Omental fat pad (tissue), 4 donors: ENCODE data around the gene HERC6. TPM values are rescaled to one million over a fixed set of nuclear protein-coding genes. Genes with fewer than 3 reads are reported as not detected.

Experiments
- ATAC-seq: fragments of 150-250 bp; one replicate; pipeline ENCODE4 v1.9.1; 2016; ENCODE audit warnings: mild to moderate bottlenecking, moderate library complexity; ENCODE audit not compliant: low FRiP score
- DNase-seq: peaks from one replicate; pipeline ENCODE4 v3.0.0-alpha.2; 2019; ENCODE audit warnings: low spot score
- small RNA-seq: library from RNA; depleted of rRNA; stranded (forward); fragments of <200 nt; gene quantifications from one replicate; pipeline ENCODE3, GENCODE V24; 2016
- total RNA-seq, 4 donors: library from RNA; depleted of rRNA; stranded (reverse); fragments of >200 nt; gene quantifications; one replicate each; pipeline ENCODE4 v1.1.0, GENCODE V29; 2016
- TF ChIP-seq, protein P1 (sequence below), 3 donors: fragments of 450-650 bp; IDR thresholded peaks; one replicate each; pipeline ENCODE4 v1.5.1; 2016 to 2017; ENCODE audit warnings: antibody characterized with exemption in 3 of 3, mild to moderate bottlenecking in 3 of 3, moderate library complexity in 2 of 3

The HERC6 gene
- total RNA-seq, 4 donors from 2014 or later = 3.1 to 21.6 (median 8.7) TPM

DNA sequence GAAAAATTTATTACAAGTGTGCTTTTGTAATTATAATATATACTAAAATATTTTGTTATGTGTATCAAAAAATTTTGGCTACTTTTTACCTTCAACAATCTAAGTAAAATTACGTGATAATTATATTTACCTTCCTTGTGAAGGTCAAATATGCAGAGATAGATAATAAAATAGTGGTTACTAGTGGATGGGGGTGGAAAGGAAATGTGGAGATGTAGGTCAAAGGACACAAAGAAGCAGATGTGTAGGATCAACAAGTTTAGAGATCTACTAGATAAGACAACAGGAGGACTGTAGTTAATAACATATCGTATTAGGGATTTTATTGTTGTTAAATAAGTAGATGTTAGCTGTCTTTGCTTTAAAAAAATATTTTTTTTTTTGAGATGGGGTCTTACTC lies 99.6 kb downstream of the HERC6 start:
- DNase-seq (no peak), ATAC-seq (no peak)
- TF ChIP-seq, protein P1, sequence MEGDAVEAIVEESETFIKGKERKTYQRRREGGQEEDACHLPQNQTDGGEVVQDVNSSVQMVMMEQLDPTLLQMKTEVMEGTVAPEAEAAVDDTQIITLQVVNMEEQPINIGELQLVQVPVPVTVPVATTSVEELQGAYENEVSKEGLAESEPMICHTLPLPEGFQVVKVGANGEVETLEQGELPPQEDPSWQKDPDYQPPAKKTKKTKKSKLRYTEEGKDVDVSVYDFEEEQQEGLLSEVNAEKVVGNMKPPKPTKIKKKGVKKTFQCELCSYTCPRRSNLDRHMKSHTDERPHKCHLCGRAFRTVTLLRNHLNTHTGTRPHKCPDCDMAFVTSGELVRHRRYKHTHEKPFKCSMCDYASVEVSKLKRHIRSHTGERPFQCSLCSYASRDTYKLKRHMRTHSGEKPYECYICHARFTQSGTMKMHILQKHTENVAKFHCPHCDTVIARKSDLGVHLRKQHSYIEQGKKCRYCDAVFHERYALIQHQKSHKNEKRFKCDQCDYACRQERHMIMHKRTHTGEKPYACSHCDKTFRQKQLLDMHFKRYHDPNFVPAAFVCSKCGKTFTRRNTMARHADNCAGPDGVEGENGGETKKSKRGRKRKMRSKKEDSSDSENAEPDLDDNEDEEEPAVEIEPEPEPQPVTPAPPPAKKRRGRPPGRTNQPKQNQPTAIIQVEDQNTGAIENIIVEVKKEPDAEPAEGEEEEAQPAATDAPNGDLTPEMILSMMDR (IDR thresholded peaks at IDR 0.05) = no peak

- TF ChIP-seq, protein P1 (IDR thresholded peaks at IDR 0.05) = no peak
- DNase-seq (no peak), ATAC-seq (no peak)
Observed at GRCh38 chr4:88481537-88481936, 102.9 kb downstream of the HERC6 start.

DNA sequence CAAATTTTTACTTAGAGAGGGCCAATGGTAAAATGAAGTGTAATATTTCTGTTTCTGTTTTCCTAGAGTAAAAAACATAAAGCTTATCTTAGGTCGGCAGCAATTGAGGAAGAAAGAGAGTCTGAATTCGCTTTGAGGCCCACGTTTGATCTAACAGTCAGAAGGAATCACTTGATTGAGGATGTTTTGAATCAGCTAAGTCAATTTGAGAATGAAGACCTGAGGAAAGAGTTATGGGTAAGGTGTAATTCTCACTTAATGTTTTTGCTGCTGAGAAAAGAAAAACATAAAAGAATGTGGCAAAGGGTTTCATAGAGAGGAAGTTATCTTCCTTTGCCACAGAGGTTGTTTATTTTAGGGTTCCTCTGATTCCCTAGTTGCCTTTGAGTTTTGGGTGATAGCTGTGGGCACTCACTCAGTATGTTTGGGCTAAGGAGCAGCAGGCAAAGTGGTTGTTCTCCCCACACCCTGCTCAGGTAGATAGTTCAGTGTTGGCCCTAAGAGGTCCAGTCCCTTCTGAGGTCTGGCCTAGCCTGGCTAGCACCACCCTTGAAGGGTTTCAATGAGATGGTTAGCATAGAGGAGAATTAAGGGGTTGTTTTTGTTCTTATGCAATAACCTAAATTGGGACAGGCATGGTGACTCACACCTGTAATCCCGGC lies 110.6 kb downstream of the HERC6 start:
- DNase-seq = no peak
- TF ChIP-seq, protein P1 (IDR thresholded peaks at IDR 0.05) = no peak
- ATAC-seq = no peak

Small RNA genes within 50 kb of the gene (small RNA-seq; reads per million reads assigned to genes)
- gene RF00019 = not detected

Other genes starting within 250 kb of the HERC6 start
- 10 to 100 TPM in 1 of 4 donors, 1 to 10 TPM in 3; 3.4 to 16.2 (median 7.9) TPM for gene ABCG2, start 220.2 kb upstream of the HERC6 start, total RNA-seq
- gene PPM1K, start 94.3 kb upstream of the HERC6 start, total RNA-seq = 10 to 100 TPM; 13.0 to 18.4 (median 13.9) TPM
- gene HERC5, start 78.3 kb downstream of the HERC6 start, total RNA-seq = 10 to 100 TPM in 1 of 4 donors, 1 to 10 TPM in 3; 4.5 to 12.8 (median 5.7) TPM
- 100 to 1,000 TPM in 1 of 4 donors, 10 to 100 TPM in 3; 78.5 to 101 (median 86.1) TPM for gene PYURF, start 144.9 kb downstream of the HERC6 start, total RNA-seq
- gene HERC3, start 213.6 kb downstream of the HERC6 start, total RNA-seq = 10 to 100 TPM; 21.3 to 48.7 (median 33.6) TPM